Measurements from ENCODE around the gene NPAS3.

GRCh38 chr14:33592297-33592696 is 653.6 kb downstream of the NPAS3 start:
- TF ChIP-seq, protein P1, sequence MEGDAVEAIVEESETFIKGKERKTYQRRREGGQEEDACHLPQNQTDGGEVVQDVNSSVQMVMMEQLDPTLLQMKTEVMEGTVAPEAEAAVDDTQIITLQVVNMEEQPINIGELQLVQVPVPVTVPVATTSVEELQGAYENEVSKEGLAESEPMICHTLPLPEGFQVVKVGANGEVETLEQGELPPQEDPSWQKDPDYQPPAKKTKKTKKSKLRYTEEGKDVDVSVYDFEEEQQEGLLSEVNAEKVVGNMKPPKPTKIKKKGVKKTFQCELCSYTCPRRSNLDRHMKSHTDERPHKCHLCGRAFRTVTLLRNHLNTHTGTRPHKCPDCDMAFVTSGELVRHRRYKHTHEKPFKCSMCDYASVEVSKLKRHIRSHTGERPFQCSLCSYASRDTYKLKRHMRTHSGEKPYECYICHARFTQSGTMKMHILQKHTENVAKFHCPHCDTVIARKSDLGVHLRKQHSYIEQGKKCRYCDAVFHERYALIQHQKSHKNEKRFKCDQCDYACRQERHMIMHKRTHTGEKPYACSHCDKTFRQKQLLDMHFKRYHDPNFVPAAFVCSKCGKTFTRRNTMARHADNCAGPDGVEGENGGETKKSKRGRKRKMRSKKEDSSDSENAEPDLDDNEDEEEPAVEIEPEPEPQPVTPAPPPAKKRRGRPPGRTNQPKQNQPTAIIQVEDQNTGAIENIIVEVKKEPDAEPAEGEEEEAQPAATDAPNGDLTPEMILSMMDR (IDR thresholded peaks at IDR 0.05), result no peak
- TF ChIP-seq EP300 (IDR thresholded peaks at IDR 0.05), result no peak

Data from tibial nerve (tissue), 4 donors.